H1 (cell line): ENCODE data around the gene CBFB. TPM values are rescaled to one million over a fixed set of nuclear protein-coding genes. Genes with fewer than 3 reads are reported as not detected.

Source experiments
- CTCF ChIA-PET: fragments of 300-600 bp; sonication (Branson Sonifier 250); formaldehyde crosslinking; loops from one replicate; lab custom pipeline; 2021; ENCODE audit not compliant: partially characterized antibody; lab: Charles Lee
- POLR2A ChIA-PET: fragments of 300-600 bp; sonication (Branson Sonifier 250); formaldehyde crosslinking; loops from one replicate; lab custom pipeline; 2021; ENCODE audit warnings: inconsistent platforms; ENCODE audit not compliant: partially characterized antibody; lab: Charles Lee
- DNase-seq, 2 experiments: peaks; one replicate each; pipeline versions ENCODE4 v3.0.0 to v3.0.0-alpha.2; 2010 to 2022; ENCODE audit warnings: low spot score in 2 of 2, low read depth in 1 of 2, mixed read lengths in 1 of 2
- FAIRE-seq: peaks from 2 replicates; lab custom pipeline; 2011; peaks lifted over from hg19 to GRCh38; lab: Jason Lieb, UNC
- H2AFZ ChIP-seq: 2 replicates; pipeline ENCODE4 v1.8.1; 2012; ENCODE audit warnings: low read length, inconsistent platforms
- H2AK5ac ChIP-seq: 2 replicates; pipeline ENCODE4 v1.6.1; 2013; ENCODE audit warnings: low read depth, low read length
- H2BK120ac ChIP-seq: replicated peaks from 2 replicates; pipeline ENCODE3; 2013; ENCODE audit warnings: low read depth, low read length, inconsistent platforms
- H2BK12ac ChIP-seq: 2 replicates; pipeline ENCODE4 v1.6.1; 2013; ENCODE audit warnings: low read depth, low read length
- H2BK15ac ChIP-seq: 2 replicates; pipeline ENCODE4 v1.6.1; 2013; ENCODE audit warnings: low read length
- H2BK20ac ChIP-seq: 2 replicates; pipeline ENCODE4 v1.6.1; 2013; ENCODE audit warnings: low read length
- H2BK5ac ChIP-seq: 2 replicates; pipeline ENCODE4 v1.6.1; 2013; ENCODE audit warnings: low read depth, low read length
- H3K14ac ChIP-seq: 2 replicates; pipeline ENCODE4 v1.6.1; 2013; ENCODE audit warnings: inconsistent platforms; ENCODE audit not compliant: insufficient read length
- H3K18ac ChIP-seq: 2 replicates; pipeline ENCODE4 v1.6.1; 2013; ENCODE audit warnings: low read length; ENCODE audit errors: extremely low read depth
- H3K23ac ChIP-seq: 2 replicates; pipeline ENCODE4 v1.6.1; 2013; ENCODE audit warnings: inconsistent platforms; ENCODE audit not compliant: insufficient read length
- H3K23me2 ChIP-seq: 2 replicates; pipeline ENCODE4 v1.6.1; 2013; ENCODE audit warnings: low read depth, low read length
- H3K27ac ChIP-seq: 2 replicates; pipeline ENCODE4 v1.6.1; 2011; ENCODE audit warnings: low read depth, low read length, inconsistent platforms
- H3K27me3 ChIP-seq, 4 experiments: replicated peaks in 1 of 4; 1 replicate in 1 of 4; 2 replicates in 3 of 4; pipeline versions ENCODE4 v1.6.1 to v1.8.1; 2011 to 2013; ENCODE audit warnings: low read length in 3 of 4, mild to moderate bottlenecking in 3 of 4, inconsistent platforms in 2 of 4, mixed read lengths in 2 of 4, moderate library complexity in 1 of 4; ENCODE audit not compliant: control insufficient read depth in 3 of 4, insufficient read depth in 3 of 4; ENCODE audit errors: extremely low read depth in 1 of 4
- H3K36me3 ChIP-seq, 4 experiments: 2 replicates each; pipeline versions ENCODE4 v1.6.1 to v1.8.1; 2011 to 2013; ENCODE audit warnings: mild to moderate bottlenecking in 4 of 4, low read length in 3 of 4, moderate library complexity in 2 of 4, control low read depth in 1 of 4, inconsistent platforms in 1 of 4; ENCODE audit not compliant: insufficient read depth in 4 of 4, control insufficient read depth in 2 of 4
- H3K4ac ChIP-seq: replicated peaks from 2 replicates; pipeline ENCODE3; 2013; ENCODE audit warnings: low read length, low read depth, mixed read lengths, inconsistent platforms; ENCODE audit not compliant: insufficient read length
- H3K4me1 ChIP-seq, 4 experiments: replicated peaks in 1 of 4; 1 replicate in 1 of 4; 2 replicates in 3 of 4; pipeline versions ENCODE4 v1.6.1 to v1.8.1; 2011 to 2013; ENCODE audit warnings: low read length in 3 of 4, inconsistent platforms in 2 of 4, mixed read lengths in 1 of 4; ENCODE audit not compliant: insufficient read depth in 4 of 4, control insufficient read depth in 3 of 4
- H3K4me2 ChIP-seq, 2 experiments: 2 replicates each; pipeline versions ENCODE4 v1.6.1 to v1.8.1; 2011 to 2013; ENCODE audit warnings: low read depth in 2 of 2, low read length in 2 of 2, control low read depth in 1 of 2, inconsistent platforms in 1 of 2, mild to moderate bottlenecking in 1 of 2; ENCODE audit not compliant: insufficient read depth in 1 of 2
- H3K4me3 ChIP-seq, 4 experiments: fragments of 200-600, 300-600 bp in 1 of 4; sonication (generic), shearing (Covaris generic), sonication (Bioruptor Twin) in 1 of 4; 2 replicates each; pipeline versions ENCODE4 v1.5.1 to v1.8.1; 2011 to 2016; ENCODE audit warnings: low read length in 4 of 4, low read depth in 3 of 4, control low read depth in 2 of 4, inconsistent platforms in 2 of 4, mild to moderate bottlenecking in 2 of 4, mixed read lengths in 1 of 4, moderate library complexity in 1 of 4; ENCODE audit not compliant: insufficient read depth in 2 of 4; ENCODE audit errors: extremely low read depth in 1 of 4
- H3K56ac ChIP-seq: replicated peaks from 2 replicates; pipeline ENCODE3; 2013; ENCODE audit warnings: low read depth, mild to moderate bottlenecking, mixed read lengths, low read length, inconsistent platforms; ENCODE audit not compliant: insufficient read length
- H3K79me1 ChIP-seq: 2 replicates; pipeline ENCODE4 v1.6.1; 2013; ENCODE audit warnings: low read depth, low read length, control low read depth
- H3K79me2 ChIP-seq, 2 experiments: 2 replicates each; pipeline versions ENCODE4 v1.6.1 to v1.8.1; 2012 to 2013; ENCODE audit warnings: low read length in 2 of 2, mild to moderate bottlenecking in 2 of 2, inconsistent platforms in 1 of 2; ENCODE audit not compliant: insufficient read depth in 2 of 2, control insufficient read depth in 1 of 2
- H3K9ac ChIP-seq, 4 experiments: replicated peaks in 1 of 4; 1 replicate in 1 of 4; 2 replicates in 3 of 4; pipeline versions ENCODE4 v1.6.1 to v1.8.1; 2011 to 2013; ENCODE audit warnings: low read depth in 3 of 4, low read length in 3 of 4, control low read depth in 2 of 4, mild to moderate bottlenecking in 2 of 4, moderate library complexity in 2 of 4, inconsistent platforms in 1 of 4; ENCODE audit errors: extremely low read depth in 1 of 4
- H3K9me3 ChIP-seq, 2 experiments: 2 replicates each; pipeline versions ENCODE4 v1.6.1 to v1.8.1; 2012 to 2013; ENCODE audit warnings: mild to moderate bottlenecking in 2 of 2, moderate library complexity in 2 of 2, control low read depth in 1 of 2, inconsistent platforms in 1 of 2, low read depth in 1 of 2, low read length in 1 of 2, mixed read lengths in 1 of 2; ENCODE audit not compliant: insufficient read depth in 2 of 2
- H4K20me1 ChIP-seq, 2 experiments: replicated peaks in 1 of 2; 2 replicates each; pipeline versions ENCODE3 to v1.8.1; 2011 to 2013; ENCODE audit warnings: inconsistent platforms in 2 of 2, low read length in 2 of 2, mild to moderate bottlenecking in 1 of 2; ENCODE audit not compliant: insufficient read depth in 2 of 2, control insufficient read depth in 1 of 2
- H4K5ac ChIP-seq: 2 replicates; pipeline ENCODE4 v1.6.1; 2013; ENCODE audit warnings: low read length, low read depth, mixed read lengths, inconsistent platforms; ENCODE audit not compliant: insufficient read length
- H4K8ac ChIP-seq: 2 replicates; pipeline ENCODE4 v1.8.0; 2013; ENCODE audit warnings: mild to moderate bottlenecking, moderate library complexity, low read length, inconsistent platforms; ENCODE audit not compliant: insufficient read depth; ENCODE audit errors: extremely low read depth
- H4K91ac ChIP-seq: replicated peaks from 2 replicates; pipeline ENCODE3; 2013; ENCODE audit warnings: low read length, mixed read lengths, inconsistent platforms; ENCODE audit not compliant: insufficient read length
- CEBPB ChIP-seq: IDR thresholded peaks from 2 replicates; pipeline ENCODE4 v1.6.1; 2012; ENCODE audit warnings: low read depth, low read length
- JUN ChIP-seq: IDR thresholded peaks from 2 replicates; pipeline ENCODE4 v1.6.1; 2011; ENCODE audit warnings: low read depth, mild to moderate bottlenecking, improper control_type of control experiment, low read length
- NANOG ChIP-seq: IDR thresholded peaks from 2 replicates; pipeline ENCODE4 v1.6.1; 2011; ENCODE audit warnings: low read length, low read depth, mild to moderate bottlenecking, inconsistent platforms; ENCODE audit not compliant: insufficient read depth, poor library complexity, severe bottlenecking
- RFX5 ChIP-seq: IDR thresholded peaks from 2 replicates; pipeline ENCODE4 v1.6.1; 2011; ENCODE audit warnings: low read depth, low read length, improper control_type of control experiment, borderline replicate concordance
- TBP ChIP-seq: IDR thresholded peaks from 2 replicates; pipeline ENCODE4 v1.6.1; 2011; ENCODE audit warnings: low read depth, low read length, improper control_type of control experiment
- WGBS, 2 experiments: shearing (Covaris generic) in 1 of 2; methylation state at CpG; one replicate each; pipeline versions ENCODE4 v1.1.6 to v1.1.7; 2013 to 2015; ENCODE audit warnings: low lambda C conversion rate in 2 of 2, mixed read lengths in 2 of 2, inconsistent platforms in 1 of 2, low coverage in 1 of 2, missing lambda C conversion rate in 1 of 2; ENCODE audit not compliant: insufficient replicate concordance in 2 of 2, insufficient coverage in 1 of 2, insufficient read length in 1 of 2; ENCODE audit errors: extremely low coverage in 1 of 2, missing lambda C conversion rate in 1 of 2; 5-methylcytosine and 5-hydroxymethylcytosine counted together
- polyA plus RNA-seq, 7 experiments: library from polyadenylated mRNA; depleted of rRNA in 3 of 7; stranded (reverse) in 5 of 7; unstranded in 2 of 7; fragments of >200 nt in 5 of 7; fragments of 200-250 nt in 2 of 7; gene quantifications; 1 replicate in 5 of 7; 2 replicates in 1 of 7; 4 replicates in 1 of 7; pipeline versions ENCODE4 v1.2.1 to v1.2.3, GENCODE V29; 2011 to 2013; ENCODE audit warnings: missing spikeins in 2 of 7, mixed read lengths in 2 of 7
- total RNA-seq: library from RNA; stranded (reverse); fragmentation: NEBNext Ultra II Directional; extraction: Animal tissue kit (Norgen Biotek cat#: 25700); gene quantifications from 2 replicates; pipeline ENCODE4 v1.2.1, GENCODE V29; 2021
- TF ChIP-seq, protein P1 (sequence below): IDR thresholded peaks from 2 replicates; pipeline ENCODE4 v1.6.1; 2011; ENCODE audit warnings: low read length, improper control_type of control experiment

Gene CBFB
- total and polyA plus RNA-seq, 2 of the 8 experiments (the other 6 are each of a cell fraction or from before 2014, with no cell fraction given): 11.5 to 31.6 TPM

DNA sequence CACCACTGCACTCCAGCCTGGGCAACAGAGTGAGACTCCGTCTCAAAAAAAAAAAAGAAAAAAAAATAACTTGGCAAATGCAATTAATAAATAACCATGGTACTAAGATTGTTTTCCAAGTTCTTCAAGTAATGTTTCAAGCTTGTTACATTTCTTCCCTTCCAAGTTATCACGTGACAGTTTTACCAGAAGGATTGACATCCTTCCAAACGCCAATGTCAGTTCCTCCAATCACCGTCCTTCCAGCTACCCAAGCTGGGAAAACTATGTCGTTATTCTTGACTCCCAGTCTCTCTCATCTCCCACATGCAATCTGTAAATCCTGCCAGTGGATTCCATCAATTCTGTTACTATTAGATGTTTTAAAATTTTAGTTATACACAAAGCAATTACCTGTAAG, 76.9 kb downstream of the CBFB start:
- TF ChIP-seq CEBPB (no peak), NANOG (no peak), TBP (no peak), RFX5 (no peak), JUN (no peak)
- TF ChIP-seq, protein P1, sequence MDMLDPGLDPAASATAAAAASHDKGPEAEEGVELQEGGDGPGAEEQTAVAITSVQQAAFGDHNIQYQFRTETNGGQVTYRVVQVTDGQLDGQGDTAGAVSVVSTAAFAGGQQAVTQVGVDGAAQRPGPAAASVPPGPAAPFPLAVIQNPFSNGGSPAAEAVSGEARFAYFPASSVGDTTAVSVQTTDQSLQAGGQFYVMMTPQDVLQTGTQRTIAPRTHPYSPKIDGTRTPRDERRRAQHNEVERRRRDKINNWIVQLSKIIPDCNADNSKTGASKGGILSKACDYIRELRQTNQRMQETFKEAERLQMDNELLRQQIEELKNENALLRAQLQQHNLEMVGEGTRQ: no peak
- no peak overlapping the region for H3K4me3 ChIP-seq
- no peak overlapping the region for H2BK5ac ChIP-seq
- no peak overlapping the region for H2AK5ac ChIP-seq
- no peak overlapping the region for H3K4me2 ChIP-seq
- H4K20me1 ChIP-seq: peaks cover 0 to 2% of the 10 kb centered on the region in 2 experiments
- peaks cover 0 to 7% (median 5%) of the 10 kb centered on the region in 4 experiments; a peak in 3 of 7 replicates for H3K4me1 ChIP-seq
- peaks cover 12% of the 10 kb centered on the region for H3K23me2 ChIP-seq
- DNase-seq (no peak), FAIRE-seq (no peak)
- H3K9me3 ChIP-seq: no peaks in the 10 kb centered on the region
- H3K14ac ChIP-seq: no peak overlapping the region
- H3K56ac ChIP-seq: no peak overlapping the region
- no peak overlapping the region for H2BK20ac ChIP-seq
- WGBS, 2 experiments: 81% methylated on average over 5 of the region's 5 CpGs; no CpG with 5 or more reads in 1 of the 2 experiments
- no peak overlapping the region for H4K91ac ChIP-seq
- no peak overlapping the region for H3K18ac ChIP-seq
- no peak overlapping the region for H4K8ac ChIP-seq
- H3K79me1 ChIP-seq: no peaks in the 10 kb centered on the region
- peaks cover 3 to 9% of the 10 kb centered on the region in 2 experiments; a peak in 3 of 4 replicates for H3K79me2 ChIP-seq
- no peak overlapping the region for H3K4ac ChIP-seq
- H2BK120ac ChIP-seq: no peak overlapping the region
- H3K9ac ChIP-seq: no peak overlapping the region
- H2AFZ ChIP-seq: no peak overlapping the region
- ChIA-PET CTCF (interaction anchor here (0.6 to 12.0 kb wide), 14 partner anchors 10 to 1057 kb away, joined by 3 to 164 read pairs (median 3); no protein-coding TSS in a partner anchor), POLR2A (interaction anchor here (0.6 kb wide), 1 partner anchor 131 kb away, joined by 3 read pairs; no protein-coding TSS in a partner anchor)
- peaks cover 0 to 4% (median 1%) of the 10 kb centered on the region in 4 experiments; a peak in 2 of 7 replicates for H3K27me3 ChIP-seq
- no peak overlapping the region for H2BK15ac ChIP-seq
- H3K36me3 ChIP-seq: no peaks in the 10 kb centered on the region
- H3K27ac ChIP-seq: no peak overlapping the region
- no peak overlapping the region for H4K5ac ChIP-seq
- H3K23ac ChIP-seq: no peak overlapping the region
- no peak overlapping the region for H2BK12ac ChIP-seq
